HepG2 (cell line): ENCODE data around the gene MFN2. TPM values are rescaled to one million over a fixed set of nuclear protein-coding genes. Genes with fewer than 3 reads are reported as not detected.

Experiments used
- ATAC-seq: fragments of 200-7000 bp; cut with Tn5 transposase; 3 replicates; pipeline ENCODE4 v1.9.1; 2020; ENCODE audit warnings: mild to moderate bottlenecking, moderate library complexity
- BruUV-seq: library from RNA; stranded (reverse); fragments of 400-500 nt; replicated peaks from 2 replicates; lab custom pipeline; 2021; lab: Mats Ljungman, UMichigan
- CTCF ChIA-PET: fragments of 300-600 bp; formaldehyde crosslinking; extraction: SDS; loops from one replicate; lab custom pipeline; 2021; ENCODE audit warnings: low total read pairs, inconsistent platforms, low intra/inter-chr PET ratio; lab: Yijun Ruan, JAX
- POLR2A ChIA-PET: fragments of 350-600 bp; sonication (Branson Sonifier 250); formaldehyde crosslinking; loops from one replicate; lab custom pipeline; 2020; ENCODE audit warnings: antibody characterized with exemption, inconsistent platforms; lab: Yijun Ruan, JAX
- DNase-seq: peaks from one replicate; pipeline ENCODE4 v3.0.0-alpha.2; 2015; ENCODE audit warnings: low spot score
- FAIRE-seq: peaks from 3 replicates; lab custom pipeline; 2011; peaks lifted over from hg19 to GRCh38; lab: Jason Lieb, UNC
- H2AFZ ChIP-seq: one replicate; pipeline ENCODE4 v1.6.1; 2011; ENCODE audit warnings: low read length, inconsistent platforms
- H3K27ac ChIP-seq: fragments of 300-600 bp; 3 replicates; pipeline ENCODE4 v1.8.0; 2011; ENCODE audit warnings: mixed run types, mild to moderate bottlenecking, mixed read lengths, low read length, inconsistent platforms; ENCODE audit not compliant: insufficient read depth; ENCODE audit errors: extremely low read length
- H3K27me3 ChIP-seq, 2 experiments: fragments of 200-600 bp in 1 of 2; 2 replicates in 1 of 2; 3 replicates in 1 of 2; pipeline versions ENCODE4 v1.6.0 to v1.8.0; 2011; ENCODE audit warnings: low read length in 2 of 2, mild to moderate bottlenecking in 2 of 2, moderate library complexity in 2 of 2, inconsistent platforms in 1 of 2; ENCODE audit not compliant: insufficient read depth in 2 of 2, control insufficient read depth in 1 of 2
- H3K36me3 ChIP-seq, 2 experiments: fragments of 200-600 bp in 1 of 2; replicated peaks in 1 of 2; 2 replicates in 1 of 2; 3 replicates in 1 of 2; pipeline versions ENCODE4 v1.5.1 to v1.8.0; 2011; ENCODE audit warnings: low read length in 2 of 2, inconsistent platforms in 1 of 2; ENCODE audit not compliant: insufficient read depth in 2 of 2, control insufficient read depth in 1 of 2
- H3K4me1 ChIP-seq: 2 replicates; pipeline ENCODE4 v1.5.1; 2012; ENCODE audit warnings: low read length, inconsistent platforms; ENCODE audit not compliant: insufficient read depth
- H3K4me2 ChIP-seq: 2 replicates; pipeline ENCODE4 v1.6.0; 2011; ENCODE audit warnings: low read depth, low read length, inconsistent platforms
- H3K4me3 ChIP-seq, 3 experiments: fragments of 200-600 bp in 1 of 3; sonication (generic), shearing (Covaris generic) in 1 of 3; replicated peaks in 1 of 3; 2 replicates each; pipeline ENCODE4 v1.5.1; 2011 to 2016; ENCODE audit warnings: low read length in 3 of 3, inconsistent platforms in 2 of 3, low read depth in 2 of 3, mild to moderate bottlenecking in 2 of 3, control low read depth in 1 of 3, mixed read lengths in 1 of 3; ENCODE audit not compliant: insufficient read depth in 1 of 3
- H3K79me2 ChIP-seq: one replicate; pipeline ENCODE4 v1.6.1; 2011; ENCODE audit warnings: low read length, inconsistent platforms; ENCODE audit not compliant: insufficient read depth
- H3K9ac ChIP-seq: 2 replicates; pipeline ENCODE4 v1.6.0; 2011; ENCODE audit warnings: mild to moderate bottlenecking, low read depth, low read length, inconsistent platforms; ENCODE audit not compliant: insufficient read depth
- H3K9me3 ChIP-seq: 2 replicates; pipeline ENCODE4 v1.5.1; 2012; ENCODE audit warnings: mild to moderate bottlenecking, low read length
- H4K20me1 ChIP-seq: 2 replicates; pipeline ENCODE4 v1.6.0; 2011; ENCODE audit warnings: inconsistent platforms, mild to moderate bottlenecking, low read length, moderate library complexity; ENCODE audit not compliant: insufficient read depth
- DNMT1 ChIP-seq: sonication (generic); formaldehyde crosslinking; IDR thresholded peaks from 2 replicates; pipeline ENCODE4 v1.5.1; 2020; ENCODE audit warnings: mild to moderate bottlenecking, missing genetic modification reagents
- HDAC1 ChIP-seq: sonication (generic); formaldehyde crosslinking; IDR thresholded peaks from 2 replicates; pipeline ENCODE4 v1.5.1; 2020; ENCODE audit warnings: mild to moderate bottlenecking, missing genetic modification reagents
- KDM5A ChIP-seq: fragments of 200-600 bp; sonication (generic); IDR thresholded peaks from 2 replicates; pipeline ENCODE4 v1.7.0; 2018; ENCODE audit warnings: antibody characterized with exemption, mild to moderate bottlenecking, low read length, borderline replicate concordance
- LCORL ChIP-seq, 2 experiments: fragments of 450-650 bp in 1 of 2; sonication (generic) in 1 of 2; formaldehyde crosslinking in 1 of 2; IDR thresholded peaks; 2 replicates each; pipeline versions ENCODE4 v1.5.0 to v1.6.1; 2017 to 2020; ENCODE audit warnings: antibody characterized with exemption in 1 of 2, missing genetic modification reagents in 1 of 2
- MAZ ChIP-seq, 2 experiments: sonication (generic) in 1 of 2; formaldehyde crosslinking in 1 of 2; IDR thresholded peaks; 2 replicates each; pipeline versions ENCODE4 v1.5.0 to v1.6.1; 2012 to 2020; ENCODE audit warnings: low read depth in 2 of 2, mild to moderate bottlenecking in 2 of 2, borderline replicate concordance in 1 of 2, improper control_type of control experiment in 1 of 2, low read length in 1 of 2, missing genetic modification reagents in 1 of 2, moderate library complexity in 1 of 2
- PITX1 ChIP-seq: sonication (generic); formaldehyde crosslinking; IDR thresholded peaks from 2 replicates; pipeline ENCODE4 v1.5.1; 2020; ENCODE audit warnings: mild to moderate bottlenecking, missing genetic modification reagents
- U2AF2 ChIP-seq: fragments of 200-400 bp; formaldehyde crosslinking; IDR thresholded peaks from 2 replicates; pipeline ENCODE4 v1.6.1; 2017; ENCODE audit warnings: low read depth, mild to moderate bottlenecking, low read length
- ZMYM3 ChIP-seq: sonication (generic); formaldehyde crosslinking; IDR thresholded peaks from 2 replicates; pipeline ENCODE4 v1.5.1; 2020; ENCODE audit warnings: mild to moderate bottlenecking, missing genetic modification reagents
- WGBS: methylation state at CpG from one replicate; pipeline ENCODE4 v1.1.6; 2017; ENCODE audit warnings: low lambda C conversion rate; 5-methylcytosine and 5-hydroxymethylcytosine counted together
- in situ Hi-C: cut with HindIII; loops from 2 replicates; pipeline ENCODE4 v1.10.0; 2017; ENCODE audit warnings: low pct_unique_long_range_greater_than_20kb; ENCODE audit not compliant: extremely low pct_ligation_motif_present
- intact Hi-C: fragments of 100-400 bp; cut with micrococcal nuclease; formaldehyde crosslinking; loops from one replicate; pipeline ENCODE4 v1.10.0; 2022; ENCODE audit not compliant: unreplicated experiment
- polyA plus RNA-seq, 8 experiments: library from polyadenylated mRNA; depleted of rRNA in 3 of 8; stranded (reverse) in 7 of 8; unstranded in 1 of 8; fragments of >200 nt; fragmentation: Illumina TruSeq in 4 of 8; extraction: Trizol in 4 of 8; gene quantifications; 2 replicates each; pipeline versions ENCODE4 v1.2.1 to v1.2.3, GENCODE V29; 2011 to 2016; ENCODE audit warnings: low read depth in 4 of 8, missing spikeins in 1 of 8, mixed read lengths in 1 of 8; ENCODE audit not compliant: insufficient read depth in 1 of 8
- total RNA-seq, 5 experiments: library from RNA; depleted of rRNA; stranded (reverse); fragments of >200 nt; fragmentation: Illumina TruSeq; extraction: Trizol; gene quantifications; 2 replicates each; pipeline ENCODE4 v1.2.3, GENCODE V29; 2016; ENCODE audit warnings: low read depth in 1 of 5
- TF ChIP-seq, protein P1 (sequence below): sonication (generic); formaldehyde crosslinking; IDR thresholded peaks from 2 replicates; pipeline ENCODE4 v1.5.1; 2020; ENCODE audit warnings: missing genetic modification reagents, mild to moderate bottlenecking, borderline replicate concordance

The MFN2 gene
- total and polyA plus RNA-seq, 2 of the 13 experiments (the other 11 are each of a cell fraction or from before 2014, with no cell fraction given): 38.7 to 60.9 TPM

DNA sequence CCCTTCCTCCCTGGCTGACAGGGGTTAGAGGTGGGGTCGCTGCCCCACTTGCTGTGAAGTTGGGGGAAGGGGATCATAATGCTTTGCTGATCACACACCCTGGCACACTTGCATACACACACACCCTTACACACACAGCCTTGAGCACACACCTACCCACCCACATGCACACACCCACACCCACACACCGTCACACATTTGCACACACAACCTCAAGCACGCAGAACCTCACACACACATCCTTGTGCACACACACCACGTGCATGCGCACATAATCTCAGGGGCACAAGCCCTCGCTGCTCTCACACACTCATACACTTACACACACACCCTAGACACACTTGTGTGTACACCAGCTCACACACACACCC lies 66.5 kb downstream of the MFN2 start:
- no peak overlapping the region for H3K4me3 ChIP-seq
- H3K4me1 ChIP-seq: peaks cover 15% of the 10 kb centered on the region
- H3K36me3 ChIP-seq: no peaks in the 10 kb centered on the region
- DNase-seq: no peak
- no peak overlapping the region for H3K27ac ChIP-seq
- ATAC-seq: no peak
- no peak for FAIRE-seq
- WGBS: 68% methylated on average over 5 of the region's 6 CpGs
- H4K20me1 ChIP-seq: no peaks in the 10 kb centered on the region
- TF ChIP-seq MAZ (IDR thresholded peaks at IDR 0.05; ENCODE audit: borderline replicate concordance, low read depth, low read length) (no peak), MAZ (CRISPR knock-in tag; IDR thresholded peaks at IDR 0.05; ENCODE audit: low read depth) (no peak), ZMYM3 (CRISPR knock-in tag) (no peak), KDM5A (no peak), PITX1 (no peak), HDAC1 (no peak), U2AF2 (no peak), DNMT1 (CRISPR knock-in tag) (no peak), LCORL (IDR thresholded peaks at IDR 0.05) (no peak), LCORL (CRISPR knock-in tag; IDR thresholded peaks at IDR 0.05) (no peak)
- TF ChIP-seq, protein P1, sequence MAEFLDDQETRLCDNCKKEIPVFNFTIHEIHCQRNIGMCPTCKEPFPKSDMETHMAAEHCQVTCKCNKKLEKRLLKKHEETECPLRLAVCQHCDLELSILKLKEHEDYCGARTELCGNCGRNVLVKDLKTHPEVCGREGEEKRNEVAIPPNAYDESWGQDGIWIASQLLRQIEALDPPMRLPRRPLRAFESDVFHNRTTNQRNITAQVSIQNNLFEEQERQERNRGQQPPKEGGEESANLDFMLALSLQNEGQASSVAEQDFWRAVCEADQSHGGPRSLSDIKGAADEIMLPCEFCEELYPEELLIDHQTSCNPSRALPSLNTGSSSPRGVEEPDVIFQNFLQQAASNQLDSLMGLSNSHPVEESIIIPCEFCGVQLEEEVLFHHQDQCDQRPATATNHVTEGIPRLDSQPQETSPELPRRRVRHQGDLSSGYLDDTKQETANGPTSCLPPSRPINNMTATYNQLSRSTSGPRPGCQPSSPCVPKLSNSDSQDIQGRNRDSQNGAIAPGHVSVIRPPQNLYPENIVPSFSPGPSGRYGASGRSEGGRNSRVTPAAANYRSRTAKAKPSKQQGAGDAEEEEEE (CRISPR knock-in tag): no peak
- TF ChIP-seq, all 625 proteins: peak for 0
- no peak overlapping the region for H2AFZ ChIP-seq
- intact Hi-C loops: no loop called here
- in situ Hi-C loops: no loop called here
- CTCF ChIA-PET: no interaction called here
- no peaks in the 10 kb centered on the region for H3K9me3 ChIP-seq
- POLR2A ChIA-PET: no interaction called here
- H3K4me2 ChIP-seq: no peak overlapping the region
- BruUV-seq: no TSS peak
- peaks cover 3 to 18% of the 10 kb centered on the region in 2 experiments for H3K27me3 ChIP-seq
- no peak overlapping the region for H3K9ac ChIP-seq
- H3K79me2 ChIP-seq: no peaks in the 10 kb centered on the region
